Kidney (tissue), 14 donors: ENCODE data around the gene FMO5. TPM values are rescaled to one million over a fixed set of nuclear protein-coding genes. Genes with fewer than 3 reads are reported as not detected.

ENCODE experiments used
- DNase-seq, 5 donors: peaks; one replicate each; pipeline ENCODE4 v3.0.0-alpha.2; 2013 to 2020
- FAIRE-seq: peaks from 2 replicates; lab custom pipeline; 2012; peaks lifted over from hg19 to GRCh38; lab: Jason Lieb, UNC
- H3K27ac ChIP-seq, 2 donors: one replicate each; pipeline ENCODE4 v1.7.0; 2013; ENCODE audit warnings: low read depth in 2 of 2, low read length in 2 of 2, inconsistent platforms in 1 of 2
- H3K27me3 ChIP-seq: one replicate; pipeline ENCODE4 v1.7.1; 2013; ENCODE audit warnings: low read length, inconsistent platforms; ENCODE audit not compliant: control insufficient read depth, insufficient read depth
- H3K36me3 ChIP-seq, 3 donors: one replicate each; pipeline versions ENCODE4 v1.7.0 to v1.7.1; 2013; ENCODE audit warnings: low read length in 3 of 3, control low read depth in 1 of 3, inconsistent platforms in 1 of 3; ENCODE audit not compliant: insufficient read depth in 3 of 3, control insufficient read depth in 2 of 3
- H3K4me1 ChIP-seq, 3 donors: one replicate each; pipeline versions ENCODE4 v1.7.0 to v1.7.1; 2013; ENCODE audit warnings: low read length in 3 of 3, inconsistent platforms in 1 of 3, low read depth in 1 of 3; ENCODE audit not compliant: control insufficient read depth in 2 of 3, insufficient read depth in 2 of 3
- H3K4me3 ChIP-seq, 3 donors: one replicate each; pipeline versions ENCODE4 v1.7.0 to v1.8.1; 2013; ENCODE audit warnings: low read length in 3 of 3, control low read depth in 1 of 3, inconsistent platforms in 1 of 3
- H3K9ac ChIP-seq, 3 donors: one replicate each; pipeline versions ENCODE4 v1.7.0 to v1.7.1; 2013; ENCODE audit warnings: low read length in 3 of 3, control low read depth in 1 of 3, inconsistent platforms in 1 of 3
- H3K9me3 ChIP-seq, 3 donors: one replicate each; pipeline versions ENCODE4 v1.7.0 to v1.7.1; 2013; ENCODE audit warnings: low read length in 3 of 3, control low read depth in 1 of 3, inconsistent platforms in 1 of 3; ENCODE audit not compliant: control insufficient read depth in 2 of 3, insufficient read depth in 1 of 3
- intact Hi-C: fragments of 100-400 bp; cut with DNase I; formaldehyde crosslinking; loops from one replicate; pipeline ENCODE4 v1.11.1; 2022
- polyA plus RNA-seq: library from polyadenylated mRNA; stranded (reverse); fragments of 350-450 nt; fragmentation: Illumina TruSeq; extraction: RNeasy Lipid Tissue Mini Kit (QIAGEN cat#74804); gene quantifications from one replicate; pipeline ENCODE4 v1.2.3, GENCODE V29; 2014; ENCODE audit warnings: low read depth, low replicate concordance; ENCODE audit not compliant: insufficient read depth
- total RNA-seq: library from RNA; stranded (reverse); fragmentation: NEBNext Ultra II Directional; extraction: Animal tissue kit (Norgen Biotek cat#: 25700); gene quantifications from one replicate; pipeline ENCODE4 v1.2.1, GENCODE V29; 2021
- TF ChIP-seq, protein P1 (sequence below): IDR thresholded peaks from 3 replicates; pipeline ENCODE4 v1.5.1; 2012; ENCODE audit warnings: mild to moderate bottlenecking, moderate library complexity, borderline replicate concordance; ENCODE audit not compliant: insufficient read depth; ENCODE audit errors: extremely low read depth
- donor health status: control.
- donor health status: control.
- donor health status: control.
- donor health status: control.
- donor health status: control.
- donor health status: DM: yes; HTN: yes; CAD: no.
- donor health status: Normal renal cell carcinoma (clear cell type).

FMO5 gene
- total and polyA plus RNA-seq, 2 donors from 2014 or later, result 9.5 to 12.3 TPM

DNA sequence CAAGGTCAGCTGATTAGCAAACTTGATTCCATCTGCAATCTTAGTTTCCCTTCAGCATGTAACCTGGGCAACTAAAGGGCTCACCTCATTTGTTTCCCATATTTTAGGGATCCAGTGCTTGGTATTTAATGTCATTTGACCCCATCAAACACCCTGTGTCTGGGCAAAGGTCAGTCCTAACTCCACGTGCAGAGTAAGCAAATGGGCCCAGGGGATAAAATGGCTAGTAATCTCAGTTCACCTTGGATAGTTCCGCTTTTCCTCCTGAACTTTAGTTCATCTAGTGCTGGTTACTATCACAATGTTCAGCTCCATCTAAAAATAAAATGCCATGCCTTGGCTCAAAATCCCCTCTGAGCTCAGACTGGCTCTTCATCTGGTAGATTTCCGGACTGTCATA lies 72.4 kb downstream of the FMO5 start:
- no peaks in the 10 kb centered on the region for H3K9me3 ChIP-seq
- intact Hi-C loops, result no loop called here

DNA sequence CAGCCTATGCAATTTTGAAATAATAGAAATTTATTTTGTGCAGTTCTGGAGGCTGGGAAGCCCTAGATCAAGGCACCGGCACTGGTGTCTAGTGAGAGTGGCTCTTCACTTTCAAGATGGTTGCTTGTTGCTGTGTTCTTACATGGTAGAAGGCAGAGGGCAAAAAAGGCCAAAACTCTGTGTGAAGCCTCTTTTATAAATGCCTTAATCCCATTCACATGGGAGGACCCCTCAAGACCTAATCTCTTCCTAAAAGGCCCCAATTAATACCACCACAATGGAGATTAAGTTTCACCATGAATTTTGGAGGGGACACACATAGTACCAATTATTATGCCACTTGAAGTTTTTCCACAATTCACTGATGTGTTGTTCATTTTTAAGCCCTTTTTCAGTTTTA lies 73.9 kb downstream of the FMO5 start:
- intact Hi-C loops, result no loop called here
- H3K27ac ChIP-seq, result no peak overlapping the region
- FAIRE-seq (no peak), DNase-seq (no peak)
- no peaks in the 10 kb centered on the region for H3K4me1 ChIP-seq
- peaks cover 0 to 5% (median 3%) of the 10 kb centered on the region in 3 donors for H3K36me3 ChIP-seq
- no peaks in the 10 kb centered on the region for H3K9me3 ChIP-seq
- no peak overlapping the region for H3K9ac ChIP-seq
- TF ChIP-seq, protein P1, sequence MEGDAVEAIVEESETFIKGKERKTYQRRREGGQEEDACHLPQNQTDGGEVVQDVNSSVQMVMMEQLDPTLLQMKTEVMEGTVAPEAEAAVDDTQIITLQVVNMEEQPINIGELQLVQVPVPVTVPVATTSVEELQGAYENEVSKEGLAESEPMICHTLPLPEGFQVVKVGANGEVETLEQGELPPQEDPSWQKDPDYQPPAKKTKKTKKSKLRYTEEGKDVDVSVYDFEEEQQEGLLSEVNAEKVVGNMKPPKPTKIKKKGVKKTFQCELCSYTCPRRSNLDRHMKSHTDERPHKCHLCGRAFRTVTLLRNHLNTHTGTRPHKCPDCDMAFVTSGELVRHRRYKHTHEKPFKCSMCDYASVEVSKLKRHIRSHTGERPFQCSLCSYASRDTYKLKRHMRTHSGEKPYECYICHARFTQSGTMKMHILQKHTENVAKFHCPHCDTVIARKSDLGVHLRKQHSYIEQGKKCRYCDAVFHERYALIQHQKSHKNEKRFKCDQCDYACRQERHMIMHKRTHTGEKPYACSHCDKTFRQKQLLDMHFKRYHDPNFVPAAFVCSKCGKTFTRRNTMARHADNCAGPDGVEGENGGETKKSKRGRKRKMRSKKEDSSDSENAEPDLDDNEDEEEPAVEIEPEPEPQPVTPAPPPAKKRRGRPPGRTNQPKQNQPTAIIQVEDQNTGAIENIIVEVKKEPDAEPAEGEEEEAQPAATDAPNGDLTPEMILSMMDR, result no peak
- no peaks in the 10 kb centered on the region for H3K27me3 ChIP-seq
- no peak overlapping the region for H3K4me3 ChIP-seq

More for the DNA sequence above, 72.4 kb downstream of the FMO5 start:
- FAIRE-seq (no peak), DNase-seq (no peak)
- H3K4me1 ChIP-seq, result no peaks in the 10 kb centered on the region
- H3K4me3 ChIP-seq, result no peak overlapping the region
- peaks cover 0 to 14% (median 6%) of the 10 kb centered on the region in 3 donors for H3K36me3 ChIP-seq
- no peak overlapping the region for H3K27ac ChIP-seq
- TF ChIP-seq, protein P1, result no peak
- no peak overlapping the region for H3K9ac ChIP-seq
- H3K27me3 ChIP-seq, result no peaks in the 10 kb centered on the region

DNA sequence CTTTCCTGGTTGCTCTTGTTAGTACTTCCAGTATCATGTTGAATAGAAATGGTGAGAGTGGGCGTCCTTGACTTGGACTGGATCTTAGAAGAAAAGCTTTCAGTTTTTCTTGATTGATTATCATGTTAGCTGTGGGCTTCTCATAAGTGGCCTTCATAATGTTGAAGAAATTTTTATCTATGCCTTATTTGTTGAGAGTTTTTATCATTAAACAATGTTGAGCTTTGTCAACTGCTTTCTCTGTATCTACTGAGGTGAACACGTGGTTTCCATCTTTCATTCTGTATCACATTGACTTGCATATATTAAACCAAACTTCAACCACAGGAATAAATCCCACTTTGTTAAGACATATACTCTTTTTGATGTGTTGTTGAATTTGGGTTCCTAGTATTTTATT lies 82.3 kb downstream of the FMO5 start:
- no peak for FAIRE-seq
- H3K4me3 ChIP-seq, result no peak overlapping the region
- H3K9ac ChIP-seq, result no peak overlapping the region
- H3K27me3 ChIP-seq, result no peaks in the 10 kb centered on the region
- DNase-seq, result no peak
- intact Hi-C loops, result no loop called here
- no peaks in the 10 kb centered on the region for H3K4me1 ChIP-seq
- TF ChIP-seq, protein P1, result no peak
- H3K36me3 ChIP-seq, result no peaks in the 10 kb centered on the region
- H3K9me3 ChIP-seq, result no peaks in the 10 kb centered on the region
- H3K27ac ChIP-seq, result no peak overlapping the region

Other genes starting within 250 kb of the FMO5 start
- gene PRKAB2, start 52.9 kb downstream of the FMO5 start, total RNA-seq, result 12.7 TPM
- 8.7 TPM for gene PRKAB2, start 52.9 kb downstream of the FMO5 start, polyA plus RNA-seq
- gene CHD1L, start 17.3 kb upstream of the FMO5 start, total RNA-seq, result 27.7 TPM
- gene CHD1L, start 17.3 kb upstream of the FMO5 start, polyA plus RNA-seq, result 15.2 TPM